ENCODE results near the gene RAB42.
"Not testable (repeated sequence)": the region's sequence is repeated elsewhere in the genome, so short reads cannot be mapped to it uniquely, and the experiment has no call there.

Gene RAB42

DNA sequence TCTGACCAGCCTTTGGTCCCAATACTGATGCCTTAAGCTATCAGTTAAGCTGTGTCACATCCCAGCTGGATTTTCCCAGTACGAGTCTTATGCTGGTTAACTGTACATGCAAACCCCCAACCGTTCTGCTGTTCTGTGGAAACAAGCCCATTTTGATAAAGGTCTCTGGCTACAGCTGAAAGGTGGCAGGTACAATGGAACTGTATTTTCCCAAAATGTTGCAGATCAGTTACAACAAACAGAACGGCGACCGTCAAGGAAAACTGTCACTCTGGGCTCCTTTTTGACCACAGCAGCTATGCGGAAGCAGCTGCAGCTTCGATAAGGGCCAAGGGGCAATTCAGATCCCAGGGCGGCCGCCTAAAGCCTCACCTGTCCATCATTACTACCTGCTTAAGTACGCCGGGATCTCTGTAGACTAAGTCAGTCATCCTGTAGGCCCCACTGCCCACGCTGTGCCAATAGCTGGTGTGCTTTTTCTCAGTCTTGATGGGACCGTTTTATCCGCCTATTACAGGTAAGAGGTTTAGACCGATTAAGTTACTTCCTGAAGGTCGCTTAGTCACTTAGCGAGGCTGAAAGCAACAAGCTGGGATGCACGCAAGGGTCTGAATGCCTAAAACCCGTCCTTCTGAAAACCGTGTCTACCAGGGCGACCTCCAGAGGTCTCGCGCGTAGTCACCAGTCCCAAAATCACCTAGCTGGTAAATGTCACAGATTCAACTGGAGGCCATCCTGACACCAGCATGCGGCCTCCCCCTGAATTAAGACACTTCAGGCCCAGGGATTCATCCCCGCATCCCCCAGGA is 11.1 kb upstream of the RAB42 start:
- Histone ChIP-seq H3K27me3 (no peaks in the 10 kb centered on the region), H3K9me3 (no peaks in the 10 kb centered on the region), H3K36me3 (peaks cover 32% of the 10 kb centered on the region), H3K4me3 (ENCODE audit: low read depth in 1 of 2, low read length in 1 of 2) (peak overlapping the region; percentile 94 to 98), H3K4me1 (ENCODE audit: control insufficient read depth in 1 of 2, insufficient read depth in 1 of 2, low read depth in 1 of 2, low read length in 1 of 2) (peaks cover 27 to 32% of the 10 kb centered on the region in 2 experiments), H3K27ac (peak overlapping the region; percentile 84)
- TF ChIP-seq, protein P1, sequence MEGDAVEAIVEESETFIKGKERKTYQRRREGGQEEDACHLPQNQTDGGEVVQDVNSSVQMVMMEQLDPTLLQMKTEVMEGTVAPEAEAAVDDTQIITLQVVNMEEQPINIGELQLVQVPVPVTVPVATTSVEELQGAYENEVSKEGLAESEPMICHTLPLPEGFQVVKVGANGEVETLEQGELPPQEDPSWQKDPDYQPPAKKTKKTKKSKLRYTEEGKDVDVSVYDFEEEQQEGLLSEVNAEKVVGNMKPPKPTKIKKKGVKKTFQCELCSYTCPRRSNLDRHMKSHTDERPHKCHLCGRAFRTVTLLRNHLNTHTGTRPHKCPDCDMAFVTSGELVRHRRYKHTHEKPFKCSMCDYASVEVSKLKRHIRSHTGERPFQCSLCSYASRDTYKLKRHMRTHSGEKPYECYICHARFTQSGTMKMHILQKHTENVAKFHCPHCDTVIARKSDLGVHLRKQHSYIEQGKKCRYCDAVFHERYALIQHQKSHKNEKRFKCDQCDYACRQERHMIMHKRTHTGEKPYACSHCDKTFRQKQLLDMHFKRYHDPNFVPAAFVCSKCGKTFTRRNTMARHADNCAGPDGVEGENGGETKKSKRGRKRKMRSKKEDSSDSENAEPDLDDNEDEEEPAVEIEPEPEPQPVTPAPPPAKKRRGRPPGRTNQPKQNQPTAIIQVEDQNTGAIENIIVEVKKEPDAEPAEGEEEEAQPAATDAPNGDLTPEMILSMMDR (IDR thresholded peaks at IDR 0.05) = no peak

DNA sequence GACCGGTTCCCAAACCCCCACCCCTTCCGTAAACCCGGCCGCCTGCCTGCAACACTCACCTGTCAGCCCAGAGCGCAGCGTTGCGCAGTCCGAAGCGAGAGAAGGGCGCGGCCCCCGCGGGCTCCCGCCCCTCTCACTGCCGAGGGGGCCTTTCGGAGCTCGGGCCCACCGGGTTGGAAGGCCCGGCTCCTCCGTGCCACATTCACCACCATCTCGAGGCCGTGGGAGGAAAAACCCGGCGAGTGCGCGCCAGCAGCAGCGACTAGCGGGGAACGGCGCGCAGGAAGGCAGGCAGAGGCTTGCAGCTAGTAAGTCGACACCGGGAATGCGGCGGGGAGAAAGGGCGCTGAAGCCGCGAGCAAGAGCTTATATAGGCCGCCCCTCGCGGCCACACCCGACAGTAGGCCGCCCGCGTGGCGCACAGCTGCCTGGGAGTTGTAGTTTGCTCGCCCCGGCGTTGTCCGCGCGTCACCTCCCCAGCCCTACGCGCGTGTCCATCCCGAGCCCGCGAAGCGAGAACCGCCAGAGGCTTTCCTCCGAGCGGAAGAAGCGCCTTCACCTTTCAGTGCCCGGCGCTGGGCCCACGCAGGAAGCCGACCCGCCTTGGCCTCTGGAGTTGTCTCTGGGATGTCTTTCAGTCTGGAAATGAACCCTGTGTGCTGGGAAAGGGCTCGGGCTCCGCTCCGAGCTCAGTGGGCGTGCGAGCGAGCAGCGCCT is 10.4 kb upstream of the RAB42 start:
- H3K4me1 ChIP-seq (ENCODE audit: control insufficient read depth in 1 of 2, insufficient read depth in 1 of 2, low read depth in 1 of 2, low read length in 1 of 2) = peaks cover 27 to 32% of the 10 kb centered on the region in 2 experiments
- H3K27ac ChIP-seq = peak overlapping the region; percentile 84
- TF ChIP-seq, protein P1 (IDR thresholded peaks at IDR 0.05) = peak; percentile 38
- peak overlapping the region; percentile 94 to 98 for H3K4me3 ChIP-seq (ENCODE audit: low read depth in 1 of 2, low read length in 1 of 2)
- H3K36me3 ChIP-seq = peaks cover 28% of the 10 kb centered on the region
- no peaks in the 10 kb centered on the region for H3K9me3 ChIP-seq
- no peaks in the 10 kb centered on the region for H3K27me3 ChIP-seq

DNA sequence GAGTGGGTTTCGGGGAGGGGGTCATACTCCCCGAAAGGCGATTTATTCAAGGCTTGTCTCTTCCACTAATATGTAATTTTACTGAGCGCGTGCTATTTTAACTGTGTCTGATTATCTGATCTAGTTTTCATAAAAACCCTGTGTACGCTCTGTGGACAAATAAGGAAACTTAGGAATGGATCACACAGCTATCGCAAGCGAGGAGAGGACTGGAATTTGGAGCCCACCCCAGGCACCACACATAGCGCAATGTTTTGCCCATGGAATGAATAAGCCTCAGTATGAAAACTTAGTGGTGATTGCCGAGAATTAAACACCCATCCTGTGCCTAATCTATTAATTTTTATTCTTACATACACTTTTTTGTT is 9.8 kb upstream of the RAB42 start:
- no peaks in the 10 kb centered on the region for H3K9me3 ChIP-seq
- no peaks in the 10 kb centered on the region for H3K27me3 ChIP-seq
- peaks cover 27 to 32% of the 10 kb centered on the region in 2 experiments for H3K4me1 ChIP-seq (ENCODE audit: control insufficient read depth in 1 of 2, insufficient read depth in 1 of 2, low read depth in 1 of 2, low read length in 1 of 2)
- peak overlapping the region; percentile 94 to 98 for H3K4me3 ChIP-seq (ENCODE audit: low read depth in 1 of 2, low read length in 1 of 2)
- TF ChIP-seq, protein P1 (IDR thresholded peaks at IDR 0.05) = no peak
- peaks cover 22% of the 10 kb centered on the region for H3K36me3 ChIP-seq
- H3K27ac ChIP-seq = peak overlapping the region; percentile 84

DNA sequence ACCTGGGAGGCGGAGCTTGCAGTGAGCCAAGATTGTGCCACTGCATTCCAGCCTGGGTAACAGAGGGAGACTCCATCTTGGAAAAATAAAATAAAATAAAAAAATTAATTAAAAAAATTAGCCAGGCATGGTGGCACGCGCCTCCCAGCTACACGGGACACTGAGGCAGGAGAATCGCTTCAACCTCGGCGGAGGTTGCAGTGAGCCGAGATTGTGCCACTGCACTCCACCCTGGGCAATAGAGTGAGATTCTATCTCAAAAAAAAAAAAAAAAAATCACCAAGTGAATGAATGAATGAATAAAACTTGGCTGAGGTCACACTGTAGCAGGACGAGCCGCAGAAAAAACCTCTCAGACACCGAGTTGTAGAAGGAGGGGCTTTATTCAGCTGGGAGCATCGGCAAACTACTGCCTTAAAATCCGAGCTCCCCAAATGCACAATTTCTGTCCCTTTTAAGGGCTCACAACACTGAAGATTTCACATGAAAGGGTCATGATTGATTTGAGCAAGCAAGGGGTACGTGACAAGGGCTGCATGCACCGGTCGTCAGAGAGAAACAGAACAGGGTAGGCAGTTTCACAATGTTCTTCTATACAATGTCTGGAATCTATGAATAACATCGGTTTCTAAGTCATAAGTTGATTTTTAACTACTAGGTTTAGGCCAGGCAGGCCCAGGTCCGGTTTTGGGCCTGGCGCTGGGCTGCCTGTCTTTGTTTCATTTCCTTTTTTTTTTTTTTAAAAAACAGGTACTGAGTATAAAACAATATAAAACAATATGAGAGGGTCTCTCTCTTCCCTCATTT is 5.3 kb upstream of the RAB42 start:
- H3K4me3 ChIP-seq (ENCODE audit: low read depth in 1 of 2, low read length in 1 of 2); H3K27ac ChIP-seq; H3K36me3 ChIP-seq; H3K27me3 ChIP-seq; H3K9me3 ChIP-seq: not testable (repeated sequence)
- H3K4me1 ChIP-seq (ENCODE audit: control insufficient read depth in 1 of 2, insufficient read depth in 1 of 2, low read depth in 1 of 2, low read length in 1 of 2) = peaks cover 15 to 17% of the 10 kb centered on the region in 2 experiments

DNA sequence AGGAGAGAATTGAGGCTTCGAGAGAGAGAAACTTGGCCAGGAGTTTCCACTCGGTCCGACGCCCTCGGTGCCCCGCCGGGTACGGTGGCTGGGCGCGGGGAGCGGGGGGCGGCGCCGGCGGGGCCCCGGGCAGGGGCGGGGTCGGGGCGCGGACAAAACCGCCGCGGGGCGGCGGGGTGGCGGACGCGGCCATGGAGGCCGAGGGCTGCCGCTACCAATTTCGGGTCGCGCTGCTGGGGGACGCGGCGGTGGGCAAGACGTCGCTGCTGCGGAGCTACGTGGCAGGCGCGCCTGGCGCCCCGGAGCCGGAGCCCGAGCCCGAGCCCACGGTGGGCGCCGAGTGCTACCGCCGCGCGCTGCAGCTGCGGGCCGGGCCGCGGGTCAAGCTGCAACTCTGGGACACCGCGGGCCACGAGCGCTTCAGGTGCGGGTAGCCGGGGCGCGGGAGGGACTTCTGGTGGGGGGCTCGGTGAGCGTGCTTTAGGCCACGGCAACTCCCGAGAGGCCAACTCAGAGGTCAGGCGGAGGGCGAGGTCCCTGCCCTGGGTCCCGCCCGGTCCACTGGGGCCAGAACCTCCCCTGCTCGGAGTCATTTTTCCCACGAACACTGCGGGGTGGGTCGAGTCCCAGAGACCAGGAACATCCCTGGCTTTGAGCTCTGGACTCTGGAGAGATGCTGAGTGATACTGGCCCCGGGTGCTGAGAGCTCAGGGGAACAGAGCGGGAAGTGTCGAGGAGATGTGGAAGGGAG is 431 bp downstream of the RAB42 start:
- H3K4me3 ChIP-seq (ENCODE audit: low read depth in 1 of 2, low read length in 1 of 2) = peak overlapping the region; percentile 49 to 52
- peaks cover 19% of the 10 kb centered on the region for H3K36me3 ChIP-seq
- H3K4me1 ChIP-seq (ENCODE audit: control insufficient read depth in 1 of 2, insufficient read depth in 1 of 2, low read depth in 1 of 2, low read length in 1 of 2) = peaks cover 8 to 13% of the 10 kb centered on the region in 2 experiments
- TF ChIP-seq, protein P1 (IDR thresholded peaks at IDR 0.05) = no peak
- no peaks in the 10 kb centered on the region for H3K9me3 ChIP-seq
- H3K27me3 ChIP-seq = peaks cover 12% of the 10 kb centered on the region
- no peak overlapping the region for H3K27ac ChIP-seq

DNA sequence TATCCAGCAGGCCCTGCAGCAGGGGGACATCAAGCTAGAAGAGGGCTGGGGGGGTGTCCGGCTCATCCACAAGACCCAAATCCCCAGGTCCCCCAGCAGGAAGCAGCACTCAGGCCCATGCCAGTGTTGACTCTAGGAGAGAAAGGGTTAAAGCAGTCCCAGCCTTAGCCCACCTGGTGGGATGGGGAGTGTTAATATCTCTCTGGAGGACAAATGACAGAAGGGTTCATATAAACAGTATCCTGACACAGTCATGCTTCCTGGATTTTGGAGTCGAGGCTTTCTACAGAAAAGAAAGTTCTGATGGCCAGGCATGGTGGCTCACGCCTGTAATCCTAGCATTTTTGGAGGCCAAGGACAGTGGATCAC is 1.9 kb downstream of the RAB42 start:
- H3K4me3 ChIP-seq (ENCODE audit: low read depth in 1 of 2, low read length in 1 of 2); H3K9me3 ChIP-seq; H3K27ac ChIP-seq: not testable (repeated sequence)
- Histone ChIP-seq H3K36me3 (peaks cover 29% of the 10 kb centered on the region), H3K27me3 (peaks cover 12% of the 10 kb centered on the region), H3K4me1 (ENCODE audit: control insufficient read depth in 1 of 2, insufficient read depth in 1 of 2, low read depth in 1 of 2, low read length in 1 of 2) (peaks cover 8 to 13% of the 10 kb centered on the region in 2 experiments)

DNA sequence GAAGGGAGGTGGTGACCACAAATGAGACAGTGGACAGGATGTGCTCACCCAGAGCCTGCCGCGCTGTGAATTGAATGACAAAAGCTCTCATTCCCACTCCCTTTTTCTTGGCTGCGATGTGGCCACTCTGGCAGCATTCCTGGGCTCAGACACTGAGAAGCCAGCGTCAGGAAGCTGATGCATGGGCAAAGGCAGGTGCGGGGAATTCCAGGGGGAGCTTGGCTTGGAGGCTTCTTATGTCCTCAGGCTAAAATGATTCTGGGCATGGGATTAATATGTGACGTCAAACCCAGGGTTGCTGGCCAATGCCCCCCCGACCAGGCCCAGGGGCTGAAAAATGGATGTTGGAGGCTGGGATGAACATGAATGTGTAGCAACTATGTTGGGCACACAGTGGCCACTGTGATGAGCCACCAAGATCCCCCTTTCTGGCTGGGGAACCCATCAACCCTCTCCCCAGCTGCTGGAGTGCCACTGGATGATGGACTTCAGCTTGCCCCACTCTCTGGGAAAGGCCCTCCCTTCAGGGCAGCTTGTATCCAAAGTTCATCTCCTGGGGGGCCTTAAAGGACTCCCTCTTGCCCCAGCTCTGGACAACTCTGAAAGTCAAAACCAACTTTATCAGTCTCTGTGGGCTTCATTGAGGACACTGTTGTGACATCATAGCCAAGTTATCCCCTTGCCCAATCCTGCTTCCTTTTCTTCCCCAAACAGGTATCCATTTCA is 2.8 kb downstream of the RAB42 start:
- not testable (repeated sequence) for H3K27ac ChIP-seq

More for the DNA sequence above, 2.8 kb downstream of the RAB42 start:
- peaks cover 8 to 13% of the 10 kb centered on the region in 2 experiments for H3K4me1 ChIP-seq (ENCODE audit: control insufficient read depth in 1 of 2, insufficient read depth in 1 of 2, low read depth in 1 of 2, low read length in 1 of 2)
- peaks cover 35% of the 10 kb centered on the region for H3K36me3 ChIP-seq
- H3K9me3 ChIP-seq; H3K4me3 ChIP-seq (ENCODE audit: low read depth in 1 of 2, low read length in 1 of 2): not testable (repeated sequence)
- H3K27me3 ChIP-seq = peaks cover 12% of the 10 kb centered on the region

All from neutrophil (primary cell).